ENCODE measurements around the gene PHF13.

PHF13 gene

DNA sequence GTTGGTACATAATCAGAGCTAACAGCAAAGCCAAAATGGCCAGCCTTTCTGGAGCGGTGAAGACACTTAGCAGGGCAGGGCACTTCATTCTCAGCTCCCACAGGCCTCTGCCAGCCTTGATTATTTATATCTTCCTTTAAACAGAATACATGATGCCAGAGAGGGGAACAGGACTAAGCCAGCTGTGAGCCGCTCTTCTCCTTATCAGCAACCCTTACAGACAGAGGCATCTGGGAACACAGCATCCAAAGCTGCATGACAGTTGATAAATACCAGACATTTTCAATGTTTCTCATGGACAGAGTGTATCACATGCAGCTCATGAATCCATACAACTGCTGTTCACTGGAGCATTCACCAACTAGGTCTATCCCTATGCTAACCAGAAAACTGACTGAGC lies 59.0 kb downstream of the PHF13 start:
- peak; percentile 95 for TF ChIP-seq GATA2 (IDR thresholded peaks at IDR 0.05; ENCODE audit: low read depth, low read length)
- TF ChIP-seq GATA3 (IDR thresholded peaks at IDR 0.05; ENCODE audit: low read depth, low read length): 0 out of 2 replicates have a peak, but pooled peaks have one; percentile 45
